Activated T-helper 17 cell treated with anti-CD3 and anti-CD28 coated beads, Interleukin-2, amount 50 U/mL, for 72 hours (primary cell): Measurements from ENCODE around the gene PIANP. TPM values are rescaled to one million over a fixed set of nuclear protein-coding genes. Genes with fewer than 3 reads are reported as not detected.
A peak's percentile ranks its signal among the peaks of the same experiment; 100 is the strongest.
"Not testable (repeated sequence)": the region's sequence is repeated elsewhere in the genome, so short reads cannot be mapped to it uniquely, and the experiment has no call there.

ENCODE experiments used
- ATAC-seq: fragments of 150-1000 bp; cut with Tn5 transposase; replicated peaks from 2 replicates; pipeline ENCODE4 v1.10.0; 2021; ENCODE audit warnings: mild to moderate bottlenecking, moderate library complexity
- H3K27ac Mint-ChIP-seq: one replicate; pipeline ENCODE4 v1.8.0; 2022; ENCODE audit warnings: mixed read lengths
- H3K27me3 Mint-ChIP-seq: one replicate; pipeline ENCODE4 v1.8.0; 2022; ENCODE audit warnings: mixed read lengths
- H3K36me3 Mint-ChIP-seq: one replicate; pipeline ENCODE4 v1.8.0; 2022; ENCODE audit warnings: low read depth, mild to moderate bottlenecking, mixed read lengths
- H3K4me1 Mint-ChIP-seq: one replicate; pipeline ENCODE4 v1.8.0; 2022; ENCODE audit warnings: mixed read lengths
- H3K4me3 Mint-ChIP-seq: one replicate; pipeline ENCODE4 v1.8.0; 2022; ENCODE audit warnings: mild to moderate bottlenecking, mixed read lengths
- H3K9me3 Mint-ChIP-seq: one replicate; pipeline ENCODE4 v1.8.0; 2022; ENCODE audit warnings: mixed read lengths
- total RNA-seq, 2 donors: library from RNA; stranded (reverse); gene quantifications; one replicate each; pipeline ENCODE4 v1.2.3, GENCODE V29; 2022

The PIANP gene
- total RNA-seq, result 1 to 10 TPM in 1 of 2 donors, under 1 TPM in 1; 0.41 to 1.4 TPM

DNA sequence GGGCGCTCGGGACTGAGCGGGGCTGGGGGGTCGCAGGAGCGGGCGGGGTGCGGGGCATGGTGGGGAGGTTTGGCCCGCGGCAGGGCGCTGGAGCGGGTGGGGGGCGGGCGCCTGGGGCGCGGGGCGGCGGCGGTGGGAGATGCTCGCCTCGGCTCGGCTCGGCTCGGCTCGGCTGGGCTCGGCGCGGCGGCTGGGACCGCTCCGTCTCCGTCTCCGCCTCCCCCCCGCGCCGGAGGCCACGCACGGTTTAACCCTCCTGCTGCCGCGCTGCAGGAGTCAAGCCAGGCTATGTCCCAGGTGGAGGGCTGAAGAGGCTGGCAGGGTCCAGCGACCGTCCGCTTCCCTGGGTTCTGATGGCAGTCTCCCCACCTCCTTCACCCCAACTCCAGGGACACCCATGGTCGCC lies at the start of gene PIANP:
PIANP (minus strand) TSS at position 170 of the 406 bp plus-strand sequence. CDS start 2,754 bp downstream, outside the sequence.
- H3K4me1 Mint-ChIP-seq, result peaks cover 20% of the 10 kb centered on the region
- peaks cover 11% of the 10 kb centered on the region for H3K36me3 Mint-ChIP-seq
- peak; percentile 81 for ATAC-seq
- H3K9me3 Mint-ChIP-seq, result no peaks in the 10 kb centered on the region
- H3K27ac Mint-ChIP-seq, result peak within 1 kb of the TSS; percentile 46
- peaks cover 30% of the 10 kb centered on the region for H3K27me3 Mint-ChIP-seq
- peak within 1 kb of the TSS; percentile 80 for H3K4me3 Mint-ChIP-seq

- Mint-ChIP-seq H3K36me3 (peaks cover 98% of the 10 kb centered on the region), H3K27ac (no peak overlapping the region), H3K9me3 (no peaks in the 10 kb centered on the region), H3K4me1 (peaks cover 36% of the 10 kb centered on the region), H3K4me3 (no peak overlapping the region), H3K27me3 (no peaks in the 10 kb centered on the region)
- no peak for ATAC-seq
These were observed 48.1 kb upstream of the PIANP start for GRCh38 chr12:6748761-6749160.

DNA sequence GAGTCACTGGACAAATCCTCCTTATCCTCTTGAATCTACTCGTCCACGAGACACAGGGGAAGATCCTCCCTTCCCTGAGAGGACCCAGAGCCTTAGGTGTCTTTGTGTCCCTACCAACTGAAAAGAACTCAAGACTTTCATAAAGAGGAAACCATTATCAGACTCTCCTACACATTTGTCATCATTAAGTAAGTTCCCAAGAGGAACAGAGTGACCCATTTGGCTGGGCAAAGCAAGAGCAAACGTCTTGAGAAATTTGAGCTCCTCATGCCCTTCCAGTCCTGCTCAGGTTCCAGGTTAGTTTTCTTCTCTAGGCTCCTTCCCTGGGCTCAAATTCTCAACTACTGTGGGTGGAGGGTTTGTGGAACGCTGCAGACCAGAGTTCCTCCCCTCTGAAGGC lies 46.6 kb upstream of the PIANP start:
- Mint-ChIP-seq H3K27me3 (no peaks in the 10 kb centered on the region), H3K9me3 (no peaks in the 10 kb centered on the region), H3K4me3 (peak overlapping the region; percentile 92), H3K4me1 (peaks cover 46% of the 10 kb centered on the region), H3K27ac (peak overlapping the region; percentile 67), H3K36me3 (peaks cover 93% of the 10 kb centered on the region)
- no peak for ATAC-seq

GRCh38 chr12:6745741-6746525 lies 45.3 kb upstream of the PIANP start:
- H3K27me3 Mint-ChIP-seq, result no peaks in the 10 kb centered on the region
- peak overlapping the region; percentile 92 for H3K4me3 Mint-ChIP-seq
- peaks cover 46% of the 10 kb centered on the region for H3K4me1 Mint-ChIP-seq
- peaks cover 80% of the 10 kb centered on the region for H3K36me3 Mint-ChIP-seq
- peak; percentile 68 for ATAC-seq
- no peaks in the 10 kb centered on the region for H3K9me3 Mint-ChIP-seq
- peak overlapping the region; percentile 98 for H3K27ac Mint-ChIP-seq

DNA sequence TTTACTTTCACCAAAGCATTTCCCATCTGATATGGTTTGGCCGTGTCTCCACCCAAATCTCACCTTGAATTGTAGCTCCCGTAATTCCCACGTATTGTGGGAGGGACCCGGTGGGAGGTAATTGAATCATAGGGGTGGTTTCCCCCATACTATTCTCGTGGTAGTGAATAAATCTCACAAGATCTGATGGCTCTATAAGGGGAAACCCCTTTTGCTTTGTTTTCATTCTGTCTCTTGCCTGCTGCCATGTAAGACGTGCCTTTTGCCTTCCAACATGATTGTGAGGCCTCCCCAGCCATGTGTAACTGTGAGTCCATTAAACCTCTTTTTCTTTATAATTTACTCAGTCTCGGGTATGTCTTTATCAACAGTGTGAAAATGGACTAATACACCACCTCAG lies 42.7 kb upstream of the PIANP start:
- peak overlapping the region; percentile 89 for H3K27ac Mint-ChIP-seq
- H3K9me3 Mint-ChIP-seq, result not testable (repeated sequence)
- H3K4me3 Mint-ChIP-seq, result peak overlapping the region; percentile 92

GRCh38 chr12:6742834-6743233 lies 42.2 kb upstream of the PIANP start:
- peaks cover 35% of the 10 kb centered on the region for H3K4me1 Mint-ChIP-seq
- peaks cover 49% of the 10 kb centered on the region for H3K36me3 Mint-ChIP-seq
- H3K27me3 Mint-ChIP-seq, result no peaks in the 10 kb centered on the region
- peak overlapping the region; percentile 92 for H3K4me3 Mint-ChIP-seq
- H3K9me3 Mint-ChIP-seq, result no peaks in the 10 kb centered on the region
- peak overlapping the region; percentile 89 for H3K27ac Mint-ChIP-seq
- ATAC-seq, result peak; percentile 72

More for the DNA sequence above, 42.7 kb upstream of the PIANP start:
- Mint-ChIP-seq H3K36me3 (peaks cover 54% of the 10 kb centered on the region), H3K4me1 (peaks cover 39% of the 10 kb centered on the region)
- ATAC-seq, result peak; percentile 60
- not testable (repeated sequence) for H3K27me3 Mint-ChIP-seq

DNA sequence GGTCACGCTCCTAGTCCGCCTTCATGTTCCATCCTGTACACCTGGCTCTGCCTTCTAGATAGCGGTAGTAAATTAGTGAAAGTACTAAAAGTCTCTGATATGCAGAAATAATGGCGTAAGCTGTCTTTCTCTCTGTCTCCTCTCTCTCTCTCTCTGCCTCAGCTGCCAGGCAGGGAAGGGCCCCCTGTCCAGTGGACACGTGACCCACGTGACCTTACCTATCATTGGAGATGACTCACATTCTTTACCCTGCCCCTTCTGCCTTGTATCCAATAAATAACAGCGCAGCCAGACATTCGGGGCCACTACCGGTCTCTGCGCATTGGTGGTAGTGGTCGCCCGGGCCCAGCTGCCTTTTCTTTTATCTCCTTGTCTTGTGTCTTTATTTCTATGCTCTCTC lies 41.5 kb upstream of the PIANP start:
- H3K4me1 Mint-ChIP-seq, result peaks cover 29% of the 10 kb centered on the region
- peak overlapping the region; percentile 92 for H3K4me3 Mint-ChIP-seq
- peaks cover 42% of the 10 kb centered on the region for H3K36me3 Mint-ChIP-seq
- not testable (repeated sequence) for H3K27me3 Mint-ChIP-seq, H3K9me3 Mint-ChIP-seq, ATAC-seq
- H3K27ac Mint-ChIP-seq, result peak overlapping the region; percentile 89

DNA sequence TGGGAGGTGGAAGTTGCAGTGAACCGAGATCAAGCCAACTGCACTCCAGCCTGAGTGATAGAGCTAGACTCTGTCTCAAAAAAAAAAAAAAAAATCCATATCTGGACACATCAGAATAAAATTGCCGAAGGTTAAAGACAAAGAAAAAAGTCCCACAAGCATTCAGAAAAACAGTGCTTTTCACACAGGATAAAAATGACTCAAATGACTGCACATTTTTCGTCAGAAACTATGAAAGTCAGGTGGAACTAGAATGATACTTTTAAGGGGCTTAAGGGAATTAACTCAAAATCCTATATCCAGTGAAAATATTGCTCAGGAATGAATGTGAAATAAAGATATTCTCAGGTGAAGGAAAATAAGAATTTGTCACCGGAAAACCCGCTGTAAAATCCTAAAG lies 36.1 kb upstream of the PIANP start:
- Mint-ChIP-seq H3K4me1 (peaks cover 9% of the 10 kb centered on the region), H3K9me3 (no peaks in the 10 kb centered on the region), H3K27me3 (no peaks in the 10 kb centered on the region), H3K36me3 (peaks cover 20% of the 10 kb centered on the region), H3K27ac (no peak overlapping the region), H3K4me3 (no peak overlapping the region)
- ATAC-seq, result no peak

- H3K9me3 Mint-ChIP-seq, result no peaks in the 10 kb centered on the region
- no peak overlapping the region for H3K4me3 Mint-ChIP-seq
- H3K27ac Mint-ChIP-seq, result peak overlapping the region; percentile 77
- peak; percentile 85 for ATAC-seq
- peaks cover 9% of the 10 kb centered on the region for H3K4me1 Mint-ChIP-seq
- H3K27me3 Mint-ChIP-seq, result no peaks in the 10 kb centered on the region
- H3K36me3 Mint-ChIP-seq, result peaks cover 30% of the 10 kb centered on the region
These were observed 35.0 kb upstream of the PIANP start for GRCh38 chr12:6735448-6736191.

- Mint-ChIP-seq H3K4me1 (peaks cover 9% of the 10 kb centered on the region), H3K27ac (peak overlapping the region; percentile 77), H3K9me3 (no peaks in the 10 kb centered on the region), H3K4me3 (no peak overlapping the region), H3K36me3 (peaks cover 39% of the 10 kb centered on the region), H3K27me3 (no peaks in the 10 kb centered on the region)
- ATAC-seq, result no peak
These were observed 34.1 kb upstream of the PIANP start for GRCh38 chr12:6734506-6735387.

DNA sequence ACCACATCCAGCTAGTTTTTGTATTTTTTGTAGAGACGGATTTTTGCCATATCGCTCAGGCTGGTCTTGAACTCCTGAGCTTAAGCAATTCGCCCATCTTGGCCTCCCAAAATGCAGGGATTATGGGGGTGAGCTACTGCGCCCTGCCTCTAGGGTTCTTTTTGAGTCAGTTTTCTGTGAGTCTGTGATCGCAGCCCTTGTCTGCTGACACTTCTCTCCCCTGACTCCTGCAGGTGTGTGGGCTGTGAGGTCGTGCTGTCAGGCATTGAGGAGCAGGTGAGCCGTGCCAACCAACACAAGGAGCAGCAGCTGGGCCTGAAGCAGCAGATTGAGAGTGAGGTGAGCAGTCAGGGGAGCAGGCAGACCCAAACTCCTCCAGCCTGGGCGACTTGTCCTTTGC lies 29.6 kb upstream of the PIANP start:
- ATAC-seq, result no peak
- H3K27ac Mint-ChIP-seq, result no peak overlapping the region
- H3K4me3 Mint-ChIP-seq, result no peak overlapping the region

DNA sequence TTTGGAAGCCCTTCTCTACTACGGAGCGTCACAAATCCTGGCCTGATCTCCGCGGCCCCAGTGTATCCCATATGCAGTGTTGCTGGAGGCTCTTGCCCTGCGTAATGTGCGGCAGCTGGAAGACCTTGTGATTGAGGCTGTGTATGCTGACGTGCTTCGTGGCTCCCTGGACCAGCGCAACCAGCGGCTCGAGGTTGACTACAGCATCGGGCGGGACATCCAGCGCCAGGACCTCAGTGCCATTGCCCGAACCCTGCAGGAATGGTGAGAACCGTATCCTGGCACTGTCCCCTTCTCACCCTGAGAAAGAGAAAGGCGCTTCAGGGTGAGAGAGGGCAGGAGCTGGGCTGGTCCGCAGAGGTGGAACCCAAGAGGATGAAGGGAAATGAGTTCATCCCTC lies 28.6 kb upstream of the PIANP start:
- ATAC-seq, result no peak
- Mint-ChIP-seq H3K9me3 (no peaks in the 10 kb centered on the region), H3K27ac (no peak overlapping the region), H3K27me3 (no peaks in the 10 kb centered on the region), H3K36me3 (peaks cover 69% of the 10 kb centered on the region), H3K4me1 (peaks cover 12% of the 10 kb centered on the region), H3K4me3 (no peak overlapping the region)

More for the DNA sequence above, 29.6 kb upstream of the PIANP start:
- no peaks in the 10 kb centered on the region for H3K9me3 Mint-ChIP-seq
- H3K36me3 Mint-ChIP-seq, result peaks cover 68% of the 10 kb centered on the region
- H3K27me3 Mint-ChIP-seq, result no peaks in the 10 kb centered on the region
- peaks cover 6% of the 10 kb centered on the region for H3K4me1 Mint-ChIP-seq

GRCh38 chr12:6725350-6725749 lies 24.7 kb upstream of the PIANP start:
- peaks cover 26% of the 10 kb centered on the region for H3K4me1 Mint-ChIP-seq
- peaks cover 48% of the 10 kb centered on the region for H3K36me3 Mint-ChIP-seq
- ATAC-seq, result no peak
- H3K27ac Mint-ChIP-seq, result peak overlapping the region; percentile 11
- H3K27me3 Mint-ChIP-seq, result no peaks in the 10 kb centered on the region
- peaks cover 3% of the 10 kb centered on the region for H3K9me3 Mint-ChIP-seq
- H3K4me3 Mint-ChIP-seq, result peak overlapping the region; percentile 90

DNA sequence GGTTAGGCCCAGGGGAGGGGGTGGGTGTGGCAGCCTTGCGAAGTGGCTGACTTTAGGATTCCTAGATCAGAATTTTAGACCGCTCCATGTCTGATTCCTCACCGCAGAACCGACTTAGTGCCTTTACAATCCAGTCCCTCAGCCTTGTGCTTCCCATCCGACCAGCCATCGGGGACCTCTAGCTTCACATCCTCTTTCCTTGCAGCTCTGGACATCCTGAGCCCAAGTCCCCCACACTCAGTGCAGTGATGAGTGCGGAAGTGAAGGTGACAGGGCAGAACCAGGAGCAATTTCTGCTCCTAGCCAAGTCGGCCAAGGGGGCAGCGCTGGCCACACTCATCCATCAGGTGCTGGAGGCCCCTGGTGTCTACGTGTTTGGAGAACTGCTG lies 23.8 kb upstream of the PIANP start:
- Mint-ChIP-seq H3K27ac (peak overlapping the region; percentile 93), H3K36me3 (peaks cover 38% of the 10 kb centered on the region)
- ATAC-seq, result peak; percentile 41

More for the DNA sequence above, 23.8 kb upstream of the PIANP start:
- Mint-ChIP-seq H3K4me1 (peaks cover 26% of the 10 kb centered on the region), H3K4me3 (peak overlapping the region; percentile 90), H3K27me3 (no peaks in the 10 kb centered on the region), H3K9me3 (peaks cover 3% of the 10 kb centered on the region)
